IMR-90 (cell line): ENCODE results near the gene PLRG1.
A peak's percentile ranks its signal among the peaks of the same experiment; 100 is the strongest.

Source experiments
- CEBPB ChIP-seq: IDR thresholded peaks from 2 replicates; pipeline ENCODE4 v1.6.1; 2012; ENCODE audit warnings: low read depth, low read length, improper control_type of control experiment
- POLR2A ChIP-seq: IDR thresholded peaks from 2 replicates; pipeline ENCODE4 v1.6.1; 2012; ENCODE audit warnings: mild to moderate bottlenecking, low read depth, low read length
- RAD21 ChIP-seq: IDR thresholded peaks from 2 replicates; pipeline ENCODE4 v1.6.1; 2012; ENCODE audit warnings: low read length, improper control_type of control experiment
- RFX5 ChIP-seq: IDR thresholded peaks from 2 replicates; pipeline ENCODE4 v1.8.0; 2012; ENCODE audit warnings: low read depth, mild to moderate bottlenecking, low read length, moderate library complexity
- SMC3 ChIP-seq: fragments of 150-350 bp; IDR thresholded peaks from 2 replicates; pipeline ENCODE4 v1.6.1; 2016; ENCODE audit warnings: low read depth, mild to moderate bottlenecking, antibody characterized with exemption, low read length, moderate library complexity
- TF ChIP-seq, protein P1 (sequence below): conservative IDR thresholded peaks from 2 replicates; pipeline ENCODE4 v1.5.1; 2012; ENCODE audit warnings: mild to moderate bottlenecking, low read depth, low read length, improper control_type of control experiment
- TF ChIP-seq, protein P2 (sequence below): fragments of 150-350 bp; IDR thresholded peaks from 2 replicates; pipeline ENCODE4 v1.6.1; 2016; ENCODE audit warnings: low read depth, mild to moderate bottlenecking, low read length, moderate library complexity, borderline replicate concordance
- TF ChIP-seq, protein P3 (sequence below): fragments of 150-350 bp; IDR thresholded peaks from 2 replicates; pipeline ENCODE4 v1.6.1; 2017; ENCODE audit warnings: mild to moderate bottlenecking, antibody characterized with exemption, low read length, low read depth

DNA sequence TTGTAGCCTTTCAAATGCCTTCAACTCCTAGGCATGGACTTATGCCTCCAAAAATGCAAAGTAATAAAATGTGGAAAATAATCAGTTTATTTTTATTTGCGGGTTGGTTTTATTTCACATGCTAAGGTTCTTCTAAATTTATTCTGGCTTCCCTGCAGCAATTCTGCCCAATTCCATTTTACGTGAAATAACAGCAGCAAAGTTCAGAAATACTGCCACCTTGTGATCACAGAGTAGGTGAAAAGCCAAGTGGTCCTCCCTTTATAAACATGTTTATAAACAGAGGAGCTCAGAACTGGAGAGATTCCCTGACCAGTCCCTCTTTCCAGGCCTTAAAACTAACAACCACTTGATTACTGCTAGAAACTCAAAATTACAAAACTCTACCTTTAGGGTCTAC lies 43.9 kb downstream of the PLRG1 start:
- TF ChIP-seq, protein P1, sequence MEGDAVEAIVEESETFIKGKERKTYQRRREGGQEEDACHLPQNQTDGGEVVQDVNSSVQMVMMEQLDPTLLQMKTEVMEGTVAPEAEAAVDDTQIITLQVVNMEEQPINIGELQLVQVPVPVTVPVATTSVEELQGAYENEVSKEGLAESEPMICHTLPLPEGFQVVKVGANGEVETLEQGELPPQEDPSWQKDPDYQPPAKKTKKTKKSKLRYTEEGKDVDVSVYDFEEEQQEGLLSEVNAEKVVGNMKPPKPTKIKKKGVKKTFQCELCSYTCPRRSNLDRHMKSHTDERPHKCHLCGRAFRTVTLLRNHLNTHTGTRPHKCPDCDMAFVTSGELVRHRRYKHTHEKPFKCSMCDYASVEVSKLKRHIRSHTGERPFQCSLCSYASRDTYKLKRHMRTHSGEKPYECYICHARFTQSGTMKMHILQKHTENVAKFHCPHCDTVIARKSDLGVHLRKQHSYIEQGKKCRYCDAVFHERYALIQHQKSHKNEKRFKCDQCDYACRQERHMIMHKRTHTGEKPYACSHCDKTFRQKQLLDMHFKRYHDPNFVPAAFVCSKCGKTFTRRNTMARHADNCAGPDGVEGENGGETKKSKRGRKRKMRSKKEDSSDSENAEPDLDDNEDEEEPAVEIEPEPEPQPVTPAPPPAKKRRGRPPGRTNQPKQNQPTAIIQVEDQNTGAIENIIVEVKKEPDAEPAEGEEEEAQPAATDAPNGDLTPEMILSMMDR, result peak; percentile 35; the same call in 1 of the 2 replicates
- TF ChIP-seq, protein P2, sequence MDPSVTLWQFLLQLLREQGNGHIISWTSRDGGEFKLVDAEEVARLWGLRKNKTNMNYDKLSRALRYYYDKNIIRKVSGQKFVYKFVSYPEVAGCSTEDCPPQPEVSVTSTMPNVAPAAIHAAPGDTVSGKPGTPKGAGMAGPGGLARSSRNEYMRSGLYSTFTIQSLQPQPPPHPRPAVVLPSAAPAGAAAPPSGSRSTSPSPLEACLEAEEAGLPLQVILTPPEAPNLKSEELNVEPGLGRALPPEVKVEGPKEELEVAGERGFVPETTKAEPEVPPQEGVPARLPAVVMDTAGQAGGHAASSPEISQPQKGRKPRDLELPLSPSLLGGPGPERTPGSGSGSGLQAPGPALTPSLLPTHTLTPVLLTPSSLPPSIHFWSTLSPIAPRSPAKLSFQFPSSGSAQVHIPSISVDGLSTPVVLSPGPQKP, result no peak
- TF ChIP-seq RFX5 (no peak), RAD21 (peak; percentile 31; the same call in 1 of the 2 replicates), POLR2A (no peak), SMC3 (0 out of 2 replicates have a peak, but pooled peaks have one; percentile 6), CEBPB (no peak)
- TF ChIP-seq, protein P3, sequence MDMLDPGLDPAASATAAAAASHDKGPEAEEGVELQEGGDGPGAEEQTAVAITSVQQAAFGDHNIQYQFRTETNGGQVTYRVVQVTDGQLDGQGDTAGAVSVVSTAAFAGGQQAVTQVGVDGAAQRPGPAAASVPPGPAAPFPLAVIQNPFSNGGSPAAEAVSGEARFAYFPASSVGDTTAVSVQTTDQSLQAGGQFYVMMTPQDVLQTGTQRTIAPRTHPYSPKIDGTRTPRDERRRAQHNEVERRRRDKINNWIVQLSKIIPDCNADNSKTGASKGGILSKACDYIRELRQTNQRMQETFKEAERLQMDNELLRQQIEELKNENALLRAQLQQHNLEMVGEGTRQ, result no peak
